ENCODE data around the gene SPIRE2.
A peak's percentile ranks its signal among the peaks of the same experiment; 100 is the strongest.
"Not testable (repeated sequence)": the region's sequence is repeated elsewhere in the genome, so short reads cannot be mapped to it uniquely, and the experiment has no call there.

The SPIRE2 gene, protein sequence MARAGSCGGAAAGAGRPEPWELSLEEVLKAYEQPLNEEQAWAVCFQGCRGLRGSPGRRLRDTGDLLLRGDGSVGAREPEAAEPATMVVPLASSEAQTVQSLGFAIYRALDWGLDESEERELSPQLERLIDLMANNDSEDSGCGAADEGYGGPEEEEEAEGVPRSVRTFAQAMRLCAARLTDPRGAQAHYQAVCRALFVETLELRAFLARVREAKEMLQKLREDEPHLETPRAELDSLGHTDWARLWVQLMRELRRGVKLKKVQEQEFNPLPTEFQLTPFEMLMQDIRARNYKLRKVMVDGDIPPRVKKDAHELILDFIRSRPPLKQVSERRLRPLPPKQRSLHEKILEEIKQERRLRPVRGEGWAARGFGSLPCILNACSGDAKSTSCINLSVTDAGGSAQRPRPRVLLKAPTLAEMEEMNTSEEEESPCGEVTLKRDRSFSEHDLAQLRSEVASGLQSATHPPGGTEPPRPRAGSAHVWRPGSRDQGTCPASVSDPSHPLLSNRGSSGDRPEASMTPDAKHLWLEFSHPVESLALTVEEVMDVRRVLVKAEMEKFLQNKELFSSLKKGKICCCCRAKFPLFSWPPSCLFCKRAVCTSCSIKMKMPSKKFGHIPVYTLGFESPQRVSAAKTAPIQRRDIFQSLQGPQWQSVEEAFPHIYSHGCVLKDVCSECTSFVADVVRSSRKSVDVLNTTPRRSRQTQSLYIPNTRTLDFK

DNA sequence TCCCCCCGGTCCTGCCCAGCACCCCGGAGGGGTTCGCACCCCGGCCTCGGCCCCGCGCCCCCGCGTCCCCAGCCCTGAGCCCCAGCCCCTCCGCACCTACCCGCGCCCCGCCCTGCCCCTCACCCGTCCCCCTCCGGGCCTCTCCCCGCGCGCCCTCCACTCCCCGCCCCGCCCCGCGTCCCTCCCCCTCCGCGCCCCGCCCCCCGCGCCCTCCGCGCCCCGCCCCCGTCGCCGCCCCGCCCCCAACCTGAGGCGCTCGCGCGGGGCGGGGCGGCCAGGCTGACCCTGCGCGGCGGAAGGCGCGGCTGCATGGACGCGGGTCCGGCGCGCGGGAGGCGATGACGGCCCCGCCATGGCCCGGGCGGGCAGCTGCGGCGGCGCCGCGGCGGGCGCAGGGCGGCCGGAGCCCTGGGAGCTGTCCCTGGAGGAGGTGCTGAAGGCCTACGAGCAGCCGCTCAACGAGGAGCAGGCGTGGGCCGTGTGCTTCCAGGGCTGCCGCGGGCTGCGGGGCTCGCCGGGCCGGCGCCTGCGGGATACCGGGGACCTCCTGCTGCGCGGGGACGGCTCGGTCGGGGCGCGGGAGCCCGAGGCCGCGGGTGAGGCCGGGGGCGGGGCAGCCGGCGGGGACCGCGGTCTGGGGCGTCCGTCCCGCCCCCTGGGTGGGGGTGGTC lies at the start of gene SPIRE2:
Gene SPIRE2, plus strand, starts transcription at position 277 of the 671 bp plus-strand sequence. Its CDS starts 76 bp downstream, at position 353.
- no peak for DNase-seq (ENCODE audit: low read depth)

DNA sequence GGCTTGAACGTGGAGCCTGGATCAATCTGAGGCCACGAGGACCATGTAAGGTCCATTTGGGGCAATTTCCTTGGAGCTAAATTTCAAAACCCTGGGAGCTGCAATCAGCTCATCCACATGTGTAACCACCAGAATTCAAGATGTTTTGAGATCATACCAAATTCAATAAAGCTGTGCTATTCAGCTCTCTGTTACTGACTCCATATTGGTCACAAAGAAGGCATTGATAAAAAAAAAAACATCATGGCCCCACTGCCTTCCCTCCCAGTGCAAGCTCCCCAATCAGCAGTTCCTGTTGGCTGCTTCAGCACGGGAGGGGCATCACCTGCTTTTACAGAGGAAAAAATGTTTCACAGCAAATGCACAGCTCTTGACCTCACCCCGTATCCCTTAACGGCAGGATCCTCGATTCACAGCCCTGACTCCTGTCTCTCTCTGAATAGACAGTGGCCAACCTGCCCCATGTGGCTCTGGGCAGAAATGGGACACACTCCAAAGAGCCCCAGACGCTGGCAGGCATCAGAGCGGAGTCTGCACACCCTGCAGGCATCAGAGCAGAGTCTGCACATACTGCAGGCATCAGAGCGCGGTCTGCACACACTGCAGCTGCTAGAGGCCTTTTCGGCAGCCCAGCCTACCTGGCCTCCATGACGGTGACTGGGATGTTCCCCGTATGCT lies 48.9 kb upstream of the SPIRE2 start:
- DNase-seq (ENCODE audit: low read depth), result no peak

DNA sequence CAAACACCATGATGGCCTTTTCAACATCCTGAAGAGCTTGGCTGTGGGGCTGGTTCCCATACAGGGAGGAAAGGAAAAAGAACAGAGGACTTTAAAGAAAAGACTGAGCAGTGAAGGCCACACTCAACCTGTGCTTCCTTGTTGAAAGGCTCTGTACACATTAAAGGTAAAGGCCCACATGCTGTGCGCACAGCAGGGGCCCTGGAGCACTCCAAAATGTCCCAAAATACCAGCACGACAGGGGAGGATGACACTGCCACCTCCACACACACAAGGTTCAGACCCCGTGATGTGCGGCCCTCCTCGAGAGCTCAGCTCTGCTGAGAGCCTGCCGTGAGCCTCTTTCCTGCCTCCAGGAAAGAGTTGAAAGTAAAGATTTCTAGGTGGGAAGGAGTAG lies 48.4 kb upstream of the SPIRE2 start:
- DNase-seq (ENCODE audit: low read depth), result no peak

DNA sequence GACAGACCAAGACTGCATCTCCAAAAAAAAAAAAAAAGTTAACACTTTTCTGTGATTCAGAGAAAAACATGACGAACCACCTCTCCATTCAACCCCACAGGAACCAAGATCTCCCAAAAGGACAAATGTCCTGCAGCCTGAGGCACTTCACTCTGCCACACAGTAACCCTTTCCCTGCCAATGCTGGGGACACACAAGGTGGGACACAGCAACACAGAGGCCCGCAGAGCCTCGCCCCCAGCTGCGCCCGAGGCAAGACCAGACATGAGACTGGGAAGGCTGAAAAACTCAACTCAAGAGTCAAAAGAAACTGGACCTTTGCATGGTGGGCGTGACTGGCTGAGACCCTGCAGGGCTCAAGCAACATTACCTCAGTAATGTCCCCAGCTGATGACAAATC lies 45.8 kb upstream of the SPIRE2 start:
- no peak for DNase-seq (ENCODE audit: low read depth)

DNA sequence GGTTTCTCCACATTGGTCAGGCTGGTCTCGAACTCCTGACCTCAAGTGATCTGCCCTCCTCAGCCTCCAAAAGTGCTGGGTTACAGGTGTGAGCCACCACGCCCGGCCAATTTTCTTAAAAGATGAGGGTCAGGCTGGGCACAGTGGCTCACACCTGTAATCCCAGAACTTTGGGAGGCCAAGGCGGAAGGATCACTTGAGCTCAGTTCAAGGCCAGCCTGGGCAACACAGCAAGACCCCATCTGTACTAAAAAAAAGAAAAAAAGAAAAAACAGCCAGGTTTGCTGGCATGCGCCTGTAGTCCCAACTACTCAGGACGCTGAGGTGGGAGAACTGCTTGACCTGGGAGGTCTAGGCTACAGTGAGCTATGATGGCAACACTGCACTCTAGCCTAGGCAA lies 44.3 kb upstream of the SPIRE2 start:
- not testable (repeated sequence) for DNase-seq (ENCODE audit: low read depth)

DNA sequence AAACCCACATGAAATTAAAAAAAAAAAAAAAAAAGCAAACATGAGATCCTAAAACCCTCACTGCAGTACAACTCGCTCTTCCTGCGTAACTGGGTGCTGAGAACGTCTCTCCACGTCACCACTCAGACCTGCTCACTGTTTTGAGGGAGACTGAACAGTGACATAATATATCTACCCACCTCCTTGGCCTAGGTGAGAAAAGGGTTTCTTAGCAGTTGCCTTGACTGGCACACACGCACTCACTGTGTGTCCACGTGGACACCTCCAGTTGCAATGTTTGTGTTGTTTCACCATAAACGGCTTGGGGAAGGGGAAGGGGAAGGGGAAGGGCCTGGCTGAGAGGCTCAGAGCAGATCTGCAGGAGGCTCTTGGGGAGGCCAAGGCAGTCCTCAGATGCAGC lies 43.9 kb upstream of the SPIRE2 start:
- no peak for DNase-seq (ENCODE audit: low read depth)

DNA sequence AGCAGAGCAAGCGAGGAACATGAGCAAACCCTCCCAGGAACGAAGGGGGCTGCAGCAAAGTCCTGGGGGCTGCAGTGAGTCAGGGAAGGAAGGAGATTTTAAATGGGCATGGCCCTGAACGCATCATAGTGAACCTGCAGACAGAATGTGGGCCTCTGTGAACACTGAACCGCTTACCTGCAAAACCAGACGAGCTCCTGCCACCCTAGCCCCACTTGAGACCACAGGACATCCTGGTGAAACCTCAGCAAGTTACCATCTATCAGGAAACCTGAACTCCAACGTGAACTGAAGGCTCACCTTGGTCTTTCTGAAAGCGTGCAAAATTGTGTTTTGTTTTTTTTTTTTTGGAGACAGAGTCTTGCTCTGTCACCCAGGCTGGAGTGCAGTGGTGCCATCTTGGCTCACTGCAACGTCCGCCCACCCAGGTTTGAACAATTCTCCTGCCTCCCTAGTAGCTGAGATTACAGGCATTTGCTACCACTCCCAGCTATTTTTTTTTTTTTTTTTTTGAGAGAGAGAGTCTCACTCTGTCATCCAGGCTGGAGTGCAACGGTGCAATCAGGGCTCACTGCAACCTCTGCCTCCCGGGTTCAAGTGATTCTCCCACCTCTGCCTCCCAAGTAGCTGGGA lies 42.6 kb upstream of the SPIRE2 start:
- no peak for DNase-seq (ENCODE audit: low read depth)

DNA sequence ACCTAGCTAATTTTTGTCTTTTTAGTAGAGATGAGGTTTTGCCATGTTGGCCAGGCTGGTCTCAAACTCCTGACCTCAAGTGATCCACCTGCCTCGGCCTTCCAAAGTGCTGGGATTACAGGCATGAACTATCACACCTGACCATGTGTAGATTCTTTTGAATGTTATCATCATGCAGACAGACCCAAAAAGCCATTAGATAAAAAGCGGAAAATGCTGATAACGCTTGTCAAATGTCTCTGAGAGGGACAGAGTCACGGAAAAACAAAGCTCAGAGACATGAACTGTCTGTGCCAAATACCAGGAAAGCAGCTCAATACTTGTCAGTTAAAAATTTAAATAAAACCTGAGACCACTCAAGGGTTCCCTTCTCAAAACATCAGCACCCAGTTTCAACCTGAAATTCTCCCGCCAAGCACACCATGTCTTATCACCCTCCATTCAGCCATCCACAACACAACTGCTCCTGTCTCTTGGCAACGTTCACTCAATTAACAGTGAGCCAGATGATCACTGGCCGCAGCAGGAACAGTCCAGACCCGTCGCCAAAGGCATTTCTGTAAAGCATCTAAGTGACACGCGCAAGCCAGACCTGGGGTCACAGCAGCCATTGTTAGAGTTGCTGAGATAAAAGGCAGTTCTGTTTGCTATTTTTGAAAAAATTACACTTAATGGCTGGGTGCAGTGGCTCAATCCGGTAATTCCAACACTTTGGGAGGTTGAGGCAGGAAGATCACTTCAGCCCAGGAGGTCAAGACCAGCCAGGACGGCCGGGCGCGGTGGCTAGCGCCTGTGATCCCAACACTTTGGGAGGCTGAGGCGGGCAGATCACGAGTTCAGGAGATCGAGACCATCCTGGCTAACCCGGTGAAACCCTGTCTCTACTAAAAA lies 41.6 kb upstream of the SPIRE2 start:
- no peak for DNase-seq (ENCODE audit: low read depth)

DNA sequence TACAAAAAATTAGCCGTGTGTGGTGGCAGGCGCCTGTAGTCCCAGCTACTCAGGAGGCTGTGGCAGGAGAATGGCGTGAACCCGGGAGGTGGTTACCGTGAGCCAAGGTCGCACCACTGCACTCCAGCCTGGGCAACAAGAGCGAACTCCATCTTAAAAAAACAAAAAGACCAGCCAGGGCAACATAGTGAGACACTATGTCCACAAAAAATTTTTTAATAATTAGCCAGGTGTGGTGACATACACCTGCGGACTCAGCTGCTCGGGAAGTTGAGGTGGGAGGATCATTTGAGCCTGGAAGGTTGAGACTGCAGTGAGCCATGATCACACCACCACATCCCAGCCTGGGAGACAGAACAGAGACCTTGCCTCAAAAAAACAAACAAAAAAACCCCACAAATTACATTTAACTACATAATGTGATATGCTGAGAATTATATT lies 40.9 kb upstream of the SPIRE2 start:
- no peak for DNase-seq (ENCODE audit: low read depth)

DNA sequence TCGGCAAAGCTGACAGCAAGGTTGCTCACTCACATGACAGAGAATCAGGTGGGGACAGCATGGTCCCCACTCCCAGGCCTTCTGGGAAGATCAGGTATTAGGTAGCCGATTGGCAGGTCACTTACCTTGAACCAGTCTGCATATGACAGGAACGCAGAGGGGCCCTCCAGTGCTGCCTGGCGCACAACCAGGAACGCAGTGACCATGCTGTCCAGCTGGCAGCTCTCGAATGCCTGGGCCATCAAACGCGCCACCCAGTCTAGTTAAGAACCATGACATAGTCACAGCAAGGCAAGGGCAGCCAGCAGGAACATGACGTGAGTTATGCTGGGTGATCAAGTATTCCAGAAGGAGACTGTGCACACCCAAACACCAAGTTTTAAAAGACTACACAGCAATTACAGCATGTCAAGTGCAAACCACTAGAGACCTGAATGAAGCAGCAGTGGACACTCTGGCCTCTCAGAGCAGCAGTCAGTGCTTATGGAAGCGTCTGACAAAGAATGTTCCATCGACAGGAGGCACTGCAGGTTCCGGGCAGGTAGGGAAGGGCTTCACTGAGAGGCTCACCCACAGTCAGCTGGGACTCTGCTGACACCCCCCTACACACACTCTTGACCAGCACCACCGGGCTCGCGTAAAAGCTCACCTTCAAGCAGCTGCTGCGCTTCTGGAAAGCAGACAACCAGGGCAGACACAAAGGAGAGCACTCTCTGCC lies 36.8 kb upstream of the SPIRE2 start:
- no peak for DNase-seq (ENCODE audit: low read depth)

DNA sequence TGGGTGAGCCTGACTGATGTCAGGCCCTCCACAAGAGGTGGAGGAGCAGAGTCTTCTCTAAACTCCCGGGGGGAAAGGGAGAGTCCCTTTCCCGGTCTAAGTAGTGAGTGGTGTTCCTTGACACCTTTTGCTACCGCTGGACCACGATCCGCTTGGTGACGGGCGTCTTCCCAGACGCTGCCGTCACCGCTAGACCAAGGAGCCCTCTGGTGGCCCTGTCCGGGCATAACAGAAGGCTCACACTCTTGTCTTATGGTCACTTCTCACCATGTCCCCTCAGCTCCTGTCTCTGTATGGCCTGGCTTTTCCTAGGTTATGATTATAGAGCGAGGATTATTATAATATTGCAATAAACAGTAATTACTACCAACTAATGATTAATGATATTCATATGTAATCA lies 35.2 kb upstream of the SPIRE2 start:
- DNase-seq (ENCODE audit: low read depth), result not testable (repeated sequence)

DNA sequence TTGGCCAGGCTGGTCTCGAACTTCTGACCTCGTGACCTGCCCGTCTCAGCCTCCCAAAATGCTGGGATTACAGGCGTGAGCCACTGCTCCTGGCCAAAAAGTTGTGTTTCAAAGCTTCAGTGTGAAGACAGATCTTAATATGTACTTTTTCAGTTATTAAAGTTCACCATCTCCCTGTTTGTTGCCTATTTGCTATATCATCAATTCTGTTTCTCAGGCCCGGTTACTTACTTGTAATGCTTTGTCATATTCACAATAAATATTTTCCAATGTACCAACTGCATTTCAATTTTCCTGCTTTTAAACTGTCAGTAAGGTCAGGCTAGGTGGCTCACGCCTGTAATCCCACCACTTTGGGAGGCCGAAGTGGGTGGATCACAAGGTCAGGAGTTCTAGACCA lies 34.3 kb upstream of the SPIRE2 start:
- no peak for DNase-seq (ENCODE audit: low read depth)

DNA sequence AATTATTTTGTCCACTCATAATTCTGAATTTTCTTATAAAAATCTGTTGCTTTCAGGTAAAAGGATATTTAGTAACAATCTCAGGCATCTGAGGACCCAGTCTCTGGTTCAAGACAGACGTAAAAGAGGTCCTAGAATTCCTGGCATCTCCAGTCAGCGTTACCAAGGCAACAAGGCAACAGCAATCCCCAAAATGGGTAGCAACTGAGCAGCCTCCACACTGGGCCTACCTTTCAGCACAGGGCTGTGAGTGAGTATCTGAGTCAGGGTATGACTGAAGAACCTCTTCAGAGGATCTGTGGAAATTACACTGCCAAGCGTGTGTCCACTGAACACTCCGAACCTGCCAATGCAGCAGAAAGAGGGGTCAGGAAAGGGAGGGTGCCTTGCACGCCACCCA lies 32.6 kb upstream of the SPIRE2 start:
- no peak for DNase-seq (ENCODE audit: low read depth)

DNA sequence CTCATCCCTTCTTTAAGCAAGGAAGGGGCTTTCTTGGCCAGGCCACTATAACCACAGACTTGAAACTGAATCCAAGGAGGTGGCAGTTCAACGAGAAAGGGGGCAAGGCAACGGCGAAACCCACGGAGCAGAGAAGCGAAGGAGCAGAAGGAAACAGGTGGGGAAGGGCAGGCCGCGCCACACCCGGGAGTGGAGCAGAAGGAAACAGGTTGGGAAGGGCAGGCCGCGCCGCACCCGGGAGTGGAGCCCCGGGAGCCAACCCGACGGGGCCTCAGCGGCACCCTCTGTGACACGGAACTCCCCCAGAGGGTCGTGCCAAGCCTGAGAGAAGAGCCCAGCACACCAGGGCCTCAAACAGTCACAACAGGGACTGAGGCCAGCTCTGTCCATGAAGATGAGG lies 32.2 kb upstream of the SPIRE2 start:
- no peak for DNase-seq (ENCODE audit: low read depth)

DNA sequence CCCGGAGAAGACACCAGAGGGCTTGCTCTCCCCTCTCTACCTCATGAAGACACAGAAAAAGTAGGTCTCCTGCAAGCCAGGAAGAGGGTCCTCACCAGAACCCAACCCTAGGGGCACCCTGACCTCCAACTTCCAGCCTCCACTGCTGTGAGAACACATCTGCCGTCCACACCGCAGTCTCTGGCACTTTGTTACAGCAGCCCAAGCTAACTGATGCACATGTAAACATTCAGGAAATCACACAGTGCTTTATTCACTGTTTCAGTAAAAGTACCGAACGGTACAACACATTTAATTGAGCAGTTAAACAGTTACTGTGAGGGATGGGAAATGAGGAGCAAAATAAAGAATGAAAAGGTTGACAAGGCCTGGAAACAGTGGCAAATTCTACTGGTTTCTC lies 30.1 kb upstream of the SPIRE2 start:
- no peak for DNase-seq (ENCODE audit: low read depth)

DNA sequence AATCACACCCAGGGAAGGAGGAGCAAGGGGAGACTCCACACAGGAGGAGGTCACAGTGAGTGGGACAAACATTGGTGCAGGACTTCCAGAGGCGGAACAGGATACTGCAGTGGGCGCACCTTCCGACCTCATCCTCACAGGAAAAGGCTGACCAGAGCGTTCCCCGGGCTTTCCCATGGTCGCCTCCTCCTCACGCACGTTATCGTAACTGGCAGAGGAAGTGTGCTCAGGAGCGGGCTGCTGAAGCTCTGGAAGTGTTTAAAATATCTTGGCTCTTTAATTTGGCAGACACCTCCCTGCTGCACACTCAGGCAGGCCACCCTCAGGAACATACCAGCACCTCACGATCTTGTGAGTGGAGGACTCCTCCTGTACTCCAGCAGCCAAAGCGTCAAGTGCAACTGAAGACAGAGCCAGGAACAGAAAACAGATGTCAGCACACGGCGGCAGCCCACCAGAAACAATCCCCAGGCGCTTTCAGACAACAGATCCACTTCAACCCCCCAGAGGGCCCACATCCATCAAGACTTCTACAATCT lies 29.4 kb upstream of the SPIRE2 start:
- DNase-seq (ENCODE audit: low read depth), result no peak

DNA sequence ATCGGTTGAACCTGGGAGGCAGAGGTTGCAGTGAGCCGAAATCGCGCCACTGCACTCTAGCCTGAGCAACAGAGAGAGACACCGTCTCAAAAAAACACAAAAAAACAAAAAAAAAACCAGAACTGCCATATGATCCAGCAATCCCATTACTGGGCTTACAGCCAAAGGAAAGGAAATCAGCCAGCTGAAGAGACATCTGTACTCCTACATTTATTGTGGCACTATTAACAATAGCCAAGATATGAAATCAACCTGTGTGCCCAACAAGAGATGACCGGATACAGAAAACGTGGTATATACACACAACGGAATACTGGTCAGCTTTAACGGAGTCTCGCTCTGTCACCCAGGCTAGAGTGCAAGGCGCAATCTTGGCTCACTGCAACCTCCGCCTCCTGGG lies 26.5 kb upstream of the SPIRE2 start:
- DNase-seq (ENCODE audit: low read depth), result no peak

DNA sequence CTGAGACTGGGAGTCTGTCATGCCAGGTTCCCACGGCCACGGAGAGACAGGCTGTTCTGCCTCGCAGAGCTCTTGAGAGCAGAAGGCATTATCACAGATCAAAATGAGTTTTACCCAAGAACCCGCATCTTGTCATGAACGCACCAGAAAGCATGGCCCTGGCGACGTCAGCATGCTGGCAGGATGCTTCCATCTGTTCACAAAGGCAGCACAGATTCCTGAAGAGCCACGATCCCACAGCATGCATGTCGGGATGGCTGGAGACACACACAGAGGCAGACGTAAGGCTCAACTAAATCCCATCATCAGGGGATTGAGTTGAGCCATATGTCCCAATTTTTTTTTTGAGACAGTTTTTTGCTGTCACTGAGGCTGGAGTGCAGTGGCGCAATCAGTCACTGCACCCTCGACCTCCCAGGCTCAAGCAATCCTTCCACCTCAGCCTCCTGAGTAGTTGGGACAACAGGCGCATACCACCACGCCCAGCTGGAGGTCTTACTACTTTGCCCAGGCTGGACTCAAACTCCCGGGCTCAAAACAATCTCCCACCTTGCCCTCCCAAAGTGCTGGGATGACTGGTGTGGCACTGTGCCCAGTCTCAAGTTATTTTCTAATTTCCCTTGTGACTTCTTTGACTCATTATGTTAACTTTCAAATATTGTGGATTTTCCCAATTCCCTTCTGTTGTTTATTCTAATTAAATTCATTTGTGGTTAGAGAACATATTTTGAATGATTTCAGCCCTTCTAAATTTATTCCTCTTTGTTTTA lies 23.0 kb upstream of the SPIRE2 start:
- peak; percentile 75 for DNase-seq (ENCODE audit: low read depth)

DNA sequence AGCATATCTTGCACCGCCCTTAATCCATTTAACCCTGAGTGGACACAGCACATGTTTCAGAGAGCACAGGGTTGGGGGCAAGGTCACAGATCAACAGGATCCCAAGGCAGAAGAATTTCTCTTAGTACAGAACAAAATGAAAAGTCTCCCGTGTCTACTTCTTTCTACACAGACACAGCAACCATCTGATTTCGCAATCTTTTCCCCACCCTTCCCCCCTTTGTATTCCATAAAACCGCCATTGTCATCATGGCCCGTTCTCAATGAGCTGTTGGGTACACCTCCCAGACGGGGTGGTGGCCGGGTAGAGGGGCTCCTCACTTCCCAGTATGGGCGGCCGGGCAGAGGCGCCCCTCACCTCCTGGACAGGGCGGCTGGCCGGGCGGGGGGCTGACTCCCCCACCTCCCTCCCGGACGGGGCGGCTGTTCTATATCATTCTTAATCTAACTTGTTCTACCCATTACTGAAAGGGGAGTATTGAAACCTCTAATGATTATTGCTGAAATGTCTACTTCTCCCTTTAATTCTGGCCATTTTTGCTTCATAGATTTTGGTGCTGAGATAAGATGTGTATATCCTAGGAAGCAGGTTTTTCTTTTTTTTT lies 21.6 kb upstream of the SPIRE2 start:
- DNase-seq (ENCODE audit: low read depth), result not testable (repeated sequence)

Measured in GM04503 (cell line).